Measurements from ENCODE around the gene PDE4D.
"Not testable (repeated sequence)": the region's sequence is repeated elsewhere in the genome, so short reads cannot be mapped to it uniquely, and the experiment has no call there.

PDE4D gene

DNA sequence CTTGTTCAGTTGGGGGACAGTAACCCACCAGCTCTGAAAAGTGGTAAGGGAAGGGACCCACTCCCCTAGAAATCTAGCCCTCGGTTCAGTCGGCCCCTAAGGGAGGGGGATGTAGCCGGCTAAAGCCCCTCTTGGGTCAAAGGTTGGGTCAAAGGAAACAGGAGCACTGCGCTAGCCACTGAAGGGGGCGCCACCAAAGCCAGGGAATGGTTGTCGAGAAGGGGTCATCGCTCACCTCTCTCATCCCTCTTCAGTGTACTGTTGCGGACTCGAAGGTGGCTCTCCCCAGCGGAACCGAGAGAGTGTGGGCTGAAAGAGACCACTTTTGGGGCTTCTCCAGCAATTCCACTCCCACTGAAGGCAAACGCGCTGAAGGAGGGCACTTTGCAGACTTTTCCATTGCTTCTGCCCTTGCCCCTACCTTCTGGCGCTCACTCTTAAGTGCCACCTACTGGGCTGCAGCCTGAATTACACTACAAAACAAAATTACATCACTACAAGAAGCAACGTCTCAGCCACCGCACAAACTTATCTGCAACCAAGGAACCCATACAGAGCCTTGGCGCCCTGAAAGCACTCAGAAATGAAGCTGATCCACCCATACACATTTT is 396.9 kb downstream of the PDE4D start:
- DNase-seq: no peak

DNA sequence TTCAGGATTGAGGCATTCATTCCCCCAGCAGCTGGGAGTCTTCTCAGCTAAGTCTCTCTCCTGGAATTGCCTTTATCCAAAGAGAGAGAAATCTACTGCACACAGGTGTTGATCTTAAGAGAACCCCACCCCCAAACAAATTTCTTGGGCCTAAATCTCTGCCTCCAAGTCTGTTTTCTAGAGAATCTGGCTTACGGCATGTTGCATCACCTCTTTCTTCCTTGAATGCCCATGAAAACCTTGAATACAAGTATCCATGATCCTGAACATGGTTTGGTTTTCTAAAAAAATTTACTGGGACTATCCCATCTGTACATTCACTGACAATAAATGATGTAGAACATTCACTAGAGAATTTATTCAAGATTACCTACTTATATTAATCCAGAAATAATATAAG is 401.6 kb downstream of the PDE4D start:
- DNase-seq: no peak

DNA sequence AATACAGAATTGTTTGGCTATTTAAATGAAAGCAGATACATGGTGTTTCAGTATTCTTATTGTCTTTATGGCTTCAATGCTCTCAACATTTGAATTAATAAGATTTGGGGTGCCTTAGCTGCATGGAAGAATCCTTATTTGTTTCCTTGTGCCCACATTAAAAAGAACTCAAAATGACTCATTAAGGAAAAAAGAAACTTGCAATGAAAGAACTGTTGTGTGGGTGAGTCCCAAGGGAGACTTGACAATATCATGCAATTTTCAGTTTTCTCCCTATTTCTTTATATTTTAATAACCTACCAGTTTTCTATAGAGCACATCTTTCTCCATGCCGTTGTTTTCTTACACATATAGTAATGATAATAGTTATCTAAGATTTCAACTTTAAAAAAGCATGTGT is 404.0 kb downstream of the PDE4D start:
- no peak for DNase-seq

DNA sequence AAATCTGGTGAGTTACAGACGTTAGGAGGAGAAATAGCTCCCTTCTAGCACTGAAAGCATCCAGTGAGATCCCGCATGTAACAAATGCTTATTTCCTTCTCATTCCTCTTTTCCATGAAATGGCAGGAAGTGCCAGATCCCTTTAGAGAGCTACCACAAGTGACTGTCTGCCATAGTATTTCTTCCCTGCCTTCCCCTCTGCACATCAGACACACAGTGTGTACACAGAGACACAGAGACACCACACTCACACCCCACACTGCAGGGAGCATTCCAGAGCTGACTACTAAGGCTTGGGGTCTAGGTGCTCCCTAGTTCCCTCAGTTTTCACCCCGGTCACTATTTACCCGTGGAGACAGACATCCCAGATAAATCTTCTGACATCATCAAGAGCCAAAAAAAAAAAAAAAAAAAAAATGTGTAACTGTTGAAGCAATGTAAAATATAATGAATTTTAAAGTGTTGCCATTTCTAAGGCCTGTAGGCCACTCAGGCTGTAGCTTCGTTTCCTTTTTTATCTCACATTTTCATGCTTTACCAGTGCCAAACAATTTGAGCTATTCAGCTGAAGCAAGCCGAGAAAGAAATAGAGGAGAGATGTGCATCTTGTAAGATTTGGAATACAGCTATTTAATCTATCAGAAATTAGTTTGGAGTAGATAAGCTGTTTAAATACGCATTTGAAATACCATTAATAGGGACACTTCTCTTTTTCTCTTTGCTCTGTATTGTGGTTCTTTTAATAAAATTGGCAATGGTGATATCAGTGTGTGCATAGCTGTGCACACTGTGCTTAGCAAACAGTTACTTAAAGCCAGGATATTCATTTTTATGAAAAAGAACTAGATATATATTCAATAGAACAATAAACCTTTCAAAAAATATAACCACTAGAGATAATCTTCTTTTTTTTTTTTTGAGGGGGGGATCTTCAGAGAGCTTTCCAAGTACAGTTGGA is 405.5 kb downstream of the PDE4D start:
- no peak for DNase-seq

DNA sequence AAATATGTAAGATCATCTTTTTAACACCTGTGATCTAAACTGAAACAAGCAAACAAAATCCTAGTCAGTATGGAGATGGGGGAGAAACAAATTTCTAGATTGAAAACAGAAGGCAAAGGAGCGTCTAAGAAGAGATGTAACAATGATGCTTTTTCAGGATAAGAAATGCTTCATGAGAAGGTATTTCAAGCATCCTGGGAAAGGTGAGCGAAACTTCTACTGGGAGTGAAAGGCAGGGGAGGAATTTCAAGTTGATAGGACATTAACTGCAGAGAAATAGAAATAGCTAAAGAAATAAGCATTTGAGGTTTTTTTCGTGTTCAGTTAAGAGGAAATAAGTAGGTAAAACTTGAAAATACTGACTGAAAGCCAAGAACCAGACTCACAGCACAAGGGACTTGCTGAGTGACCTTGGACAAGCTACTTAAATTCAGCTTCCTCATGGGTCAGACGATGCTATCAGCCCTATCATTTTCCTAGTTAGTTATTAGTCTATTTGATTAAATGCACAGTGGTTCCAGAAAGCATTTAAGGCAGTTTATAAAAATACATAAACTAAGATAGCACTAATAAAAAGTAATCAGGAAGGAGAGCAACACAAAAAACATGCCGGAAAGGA is 406.3 kb downstream of the PDE4D start:
- DNase-seq: no peak

DNA sequence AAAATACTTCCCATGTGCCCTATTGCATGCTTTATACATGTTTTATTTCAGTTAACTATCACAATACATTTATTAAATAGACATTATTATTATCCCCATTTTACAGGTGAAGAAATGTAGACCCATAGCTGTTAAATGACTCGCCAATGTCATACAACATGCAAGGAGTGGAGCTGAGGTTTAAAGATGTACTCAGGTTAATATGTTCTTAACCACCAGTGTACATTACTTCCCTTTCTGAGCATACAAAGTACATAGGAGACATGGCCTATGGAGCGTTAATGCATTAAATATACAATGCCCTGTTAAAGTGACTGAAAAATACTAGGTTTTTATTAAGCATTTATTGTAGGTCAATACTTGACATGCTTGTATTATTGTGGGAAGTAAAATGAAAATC is 407.0 kb downstream of the PDE4D start:
- no peak for DNase-seq

DNA sequence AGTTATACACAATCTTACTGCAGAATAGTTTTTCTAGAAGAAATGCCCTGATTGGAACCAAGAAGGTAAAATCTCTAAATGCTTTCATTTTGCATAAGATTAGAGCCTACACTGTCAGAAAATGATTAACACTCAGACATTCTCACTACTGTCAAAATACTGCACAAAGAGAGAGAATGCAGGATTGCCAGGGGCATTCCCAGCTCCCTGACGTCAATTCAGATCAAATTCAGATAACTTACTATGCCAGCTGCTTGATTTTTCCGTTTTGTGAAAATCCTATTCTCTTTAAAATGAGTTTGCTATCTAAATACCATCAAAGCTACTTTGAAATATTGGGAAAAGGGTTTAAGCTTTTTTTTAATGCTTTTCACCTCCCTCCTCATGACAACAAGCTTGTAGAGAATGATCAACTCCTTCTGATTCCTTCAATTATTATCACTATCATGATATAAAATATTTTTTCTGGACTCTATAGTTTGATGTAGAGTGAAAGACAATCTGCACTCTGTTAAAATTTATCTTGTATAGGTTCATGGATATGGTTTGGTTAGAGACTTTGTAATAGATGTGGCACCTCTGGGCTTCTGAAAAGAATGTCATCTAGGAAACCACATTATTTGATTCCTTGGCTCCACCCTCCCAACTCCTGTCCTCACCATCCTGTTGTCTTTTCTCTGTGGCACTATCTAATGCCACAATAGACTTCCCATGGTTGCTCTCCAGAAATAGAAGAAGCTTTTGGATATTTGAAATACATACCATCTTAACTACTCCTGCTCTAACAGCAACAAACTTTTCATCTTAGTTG is 407.7 kb downstream of the PDE4D start:
- DNase-seq: no peak

DNA sequence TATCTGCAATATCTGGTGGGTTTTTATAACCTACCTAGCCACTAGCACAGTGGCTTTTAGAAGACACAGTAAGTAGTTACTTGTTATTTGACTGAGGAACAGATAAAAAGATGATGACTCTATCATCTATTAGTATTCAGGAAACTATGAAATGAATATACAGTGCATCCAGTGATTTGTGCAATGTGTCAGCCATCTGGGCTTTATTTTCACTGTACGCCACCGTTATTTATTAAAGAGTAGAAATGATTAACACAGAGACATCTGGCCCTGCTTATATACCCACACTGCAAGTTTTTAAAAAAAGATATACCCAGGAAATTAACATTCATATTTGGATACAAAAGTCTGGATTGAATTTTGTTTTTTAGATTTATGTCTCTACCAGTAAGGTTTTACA is 408.4 kb downstream of the PDE4D start:
- DNase-seq: no peak

DNA sequence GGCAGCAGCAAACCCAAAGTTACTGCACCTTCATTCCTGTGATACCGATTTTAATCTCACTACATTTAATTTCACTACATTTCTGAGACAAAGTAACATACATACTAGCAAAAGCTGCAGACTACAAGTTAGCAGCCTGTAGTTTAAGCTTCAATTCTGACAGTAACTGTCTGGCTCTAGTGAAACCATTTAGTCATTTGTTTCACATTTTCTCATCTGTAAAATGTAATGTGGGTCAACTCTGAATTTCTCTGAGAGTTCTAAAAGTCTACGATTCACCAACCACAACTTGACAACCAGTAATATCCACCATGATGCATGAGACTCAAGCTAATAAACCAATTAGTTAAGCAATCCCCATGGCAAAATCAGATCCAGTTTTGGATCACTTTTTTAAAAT is 408.9 kb downstream of the PDE4D start:
- DNase-seq: no peak

DNA sequence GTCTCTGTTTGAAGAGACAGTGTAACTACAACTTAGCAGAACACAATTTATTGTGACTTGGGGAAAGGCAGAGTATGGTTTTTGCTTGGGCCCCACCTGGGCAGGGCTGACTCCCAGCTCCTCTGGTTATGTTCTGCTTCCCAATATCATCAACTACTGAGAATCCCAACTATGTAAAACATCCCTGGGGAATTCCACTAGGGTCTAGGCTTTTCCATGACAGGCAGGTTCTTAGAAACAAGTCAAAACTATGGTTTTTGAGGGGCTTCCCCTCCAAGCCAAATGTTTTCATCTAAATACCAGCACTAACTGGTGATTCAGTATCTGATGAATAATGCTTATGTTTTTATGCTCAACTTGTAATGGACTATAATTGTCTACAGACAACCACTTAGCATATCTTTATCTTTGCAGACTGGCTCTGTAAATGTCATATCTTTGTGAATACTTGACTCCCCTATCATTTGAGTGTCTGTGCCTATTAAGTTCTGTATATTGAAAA is 409.5 kb downstream of the PDE4D start:
- no peak for DNase-seq

DNA sequence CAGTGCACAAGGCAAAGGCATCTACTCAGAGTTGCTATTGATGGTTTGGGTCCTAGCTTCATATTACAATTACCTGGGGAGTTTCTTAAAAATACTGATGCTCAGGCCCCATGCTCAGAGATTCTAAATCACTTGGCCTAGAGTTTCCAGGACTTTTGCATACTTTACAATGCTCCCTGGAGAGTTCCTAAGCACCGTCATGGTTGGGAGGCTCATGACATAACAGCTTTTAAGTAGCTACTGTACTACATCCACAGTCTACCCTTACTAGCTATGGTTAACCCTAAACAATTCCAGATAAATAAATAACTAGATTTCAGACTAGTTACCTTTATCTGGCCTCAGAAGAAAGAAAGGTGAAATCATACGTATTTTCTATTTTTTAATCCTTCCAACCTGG is 414.4 kb downstream of the PDE4D start:
- DNase-seq: no peak

DNA sequence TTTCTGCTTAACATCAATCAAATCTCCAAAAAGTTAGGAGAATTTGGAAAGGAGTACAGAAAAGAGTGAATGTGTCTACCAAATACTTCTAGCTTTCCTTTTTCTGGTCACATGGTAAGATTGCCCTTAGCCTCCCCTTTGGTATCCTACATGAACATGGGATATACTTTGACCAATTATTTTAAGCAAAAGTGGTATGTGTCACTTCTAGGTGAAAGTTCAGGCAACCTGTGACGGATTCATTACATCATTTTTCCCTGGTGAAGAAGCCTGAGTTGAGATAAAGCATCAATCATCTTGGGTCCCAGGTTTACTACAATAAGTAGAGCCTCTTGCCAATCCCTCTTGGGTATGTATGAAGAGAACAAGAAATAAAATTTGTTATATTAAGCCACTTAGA is 419.2 kb downstream of the PDE4D start:
- DNase-seq: no peak

DNA sequence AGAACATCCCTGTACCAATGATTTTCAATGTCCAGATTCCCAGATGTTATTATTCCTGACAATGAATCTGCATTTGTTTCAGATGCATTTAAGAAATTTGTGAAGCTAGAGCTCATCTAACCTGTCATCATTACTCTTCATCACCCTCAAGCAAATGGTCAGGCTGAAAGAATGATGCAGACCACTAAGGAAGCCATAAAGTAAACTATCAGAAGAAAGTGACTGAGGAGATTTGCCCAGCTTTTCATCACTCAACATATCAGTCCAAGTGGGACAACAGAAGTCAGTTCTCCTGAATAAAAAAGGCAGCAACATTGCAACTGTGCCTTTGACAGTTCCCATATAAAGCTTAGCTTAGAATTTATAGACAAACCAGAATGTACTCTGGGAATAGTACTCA is 419.9 kb downstream of the PDE4D start:
- no peak for DNase-seq

DNA sequence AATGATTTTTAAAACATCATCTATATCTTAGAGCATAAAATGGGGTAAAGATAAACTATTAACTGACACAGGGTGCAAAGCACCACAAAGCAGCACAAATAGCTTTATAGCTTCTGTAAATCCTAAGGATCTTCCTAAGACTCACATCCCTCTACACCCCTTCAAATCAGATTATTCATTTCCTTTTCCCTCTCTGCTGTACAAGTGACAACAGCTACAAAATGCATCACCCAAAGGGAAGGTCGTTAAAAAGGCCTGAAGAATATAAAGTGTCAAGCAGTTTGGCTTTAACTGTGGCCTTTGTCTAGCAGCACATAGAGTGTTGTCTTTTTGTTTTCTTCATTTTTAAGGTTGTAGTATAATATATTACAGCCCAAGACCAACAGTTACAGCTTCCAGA is 422.1 kb downstream of the PDE4D start:
- no peak for DNase-seq

DNA sequence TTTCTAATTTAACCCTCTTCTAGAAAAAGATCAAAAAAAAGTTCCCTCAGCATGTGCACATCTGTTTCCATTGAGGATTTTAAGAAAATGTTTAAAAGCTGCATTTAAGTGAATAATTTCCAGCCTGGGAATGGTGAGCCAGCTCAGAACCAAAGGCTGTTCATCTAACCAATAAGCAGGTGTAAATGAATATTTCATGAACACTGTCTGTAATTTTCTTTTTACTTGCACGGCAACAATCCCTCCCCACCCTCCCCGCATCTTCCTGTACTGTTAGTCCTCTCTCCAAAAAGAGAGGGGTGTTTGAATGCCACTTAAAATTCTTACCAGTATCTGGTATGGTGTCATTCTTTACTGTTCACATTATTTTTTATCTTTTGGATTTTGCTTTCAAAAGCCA is 425.6 kb downstream of the PDE4D start:
- DNase-seq: no peak

DNA sequence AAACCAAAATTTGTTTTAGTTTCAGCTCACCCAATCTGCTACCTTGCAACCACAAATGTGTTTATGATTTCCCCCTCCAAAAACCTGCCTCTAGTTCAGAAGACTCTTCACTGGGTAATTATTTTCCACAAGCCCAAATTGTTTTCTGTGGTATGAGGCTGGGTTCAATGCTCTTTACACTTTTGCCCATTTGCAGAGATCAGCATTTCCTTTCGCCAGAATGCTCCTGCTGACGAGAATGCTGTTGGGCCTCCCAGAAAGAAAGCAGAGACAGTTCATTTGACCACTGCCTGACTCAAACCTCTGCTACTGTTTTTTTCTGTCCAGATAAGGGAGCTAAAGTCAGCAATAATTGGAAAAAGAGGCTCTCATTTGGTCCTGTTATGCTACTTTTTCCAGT is 427.3 kb downstream of the PDE4D start:
- DNase-seq: no peak

DNA sequence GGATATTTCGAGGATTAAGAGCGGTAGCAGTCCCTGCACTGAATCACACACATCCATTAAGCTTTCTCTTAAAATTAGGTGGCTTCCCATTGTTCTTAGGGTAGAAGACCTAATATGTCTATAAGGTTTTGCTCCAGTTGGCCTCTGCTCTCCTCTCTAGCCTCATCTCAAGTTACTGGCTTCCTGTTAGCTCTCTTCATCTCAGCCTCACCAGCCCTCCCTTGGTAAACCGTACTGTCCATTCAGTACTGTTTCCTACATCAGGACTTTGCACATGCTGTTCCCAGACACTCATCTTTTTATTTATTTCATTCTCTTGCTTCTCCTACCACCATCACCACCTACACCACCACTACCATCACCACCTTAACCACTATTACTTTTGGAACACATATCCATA is 428.6 kb downstream of the PDE4D start:
- no peak for DNase-seq

DNA sequence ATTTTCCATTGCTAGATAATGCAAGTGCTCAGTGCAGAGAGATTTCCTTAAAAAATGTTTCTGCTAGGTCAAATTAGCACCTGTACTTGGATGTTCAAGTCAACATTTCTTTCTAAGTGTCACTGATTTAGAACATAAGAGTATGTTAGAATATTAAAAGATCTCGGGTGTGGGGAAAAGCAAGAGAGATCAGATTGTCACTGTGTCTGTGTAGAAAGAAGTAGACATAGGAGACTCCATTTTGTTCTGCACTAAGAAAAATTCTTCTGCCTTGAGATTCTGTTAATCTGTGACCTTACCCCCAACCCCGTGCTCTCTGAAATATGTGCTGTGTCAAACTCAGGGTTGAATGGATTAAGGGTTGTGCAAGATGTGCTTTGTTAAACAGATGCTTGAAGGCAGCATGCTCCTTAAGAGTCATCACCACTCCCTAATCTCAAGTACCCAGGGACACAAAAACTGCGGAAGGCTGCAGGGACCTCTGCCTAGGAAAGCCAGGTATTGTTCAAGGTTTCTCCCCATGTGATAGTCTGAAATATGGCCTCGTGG is 429.8 kb downstream of the PDE4D start:
- DNase-seq: not testable (repeated sequence)

DNA sequence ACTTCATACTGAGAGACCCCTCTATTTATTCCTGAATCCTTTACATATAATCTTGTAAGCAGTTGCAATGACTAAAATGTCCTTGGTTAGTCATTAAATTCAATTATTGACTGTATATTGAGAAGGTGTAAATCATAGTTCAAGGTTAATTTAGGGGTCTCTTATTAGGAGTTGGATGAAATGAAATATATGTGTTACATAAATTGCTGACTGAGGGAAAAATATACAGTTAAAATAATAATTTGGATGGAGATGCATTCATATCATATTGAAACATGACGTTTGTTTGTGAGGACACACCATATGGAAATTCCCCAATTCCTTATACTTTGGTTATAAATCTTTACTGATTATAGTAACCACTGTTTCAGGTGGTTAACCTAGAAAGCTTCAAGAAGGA is 430.6 kb downstream of the PDE4D start:
- no peak for DNase-seq

DNA sequence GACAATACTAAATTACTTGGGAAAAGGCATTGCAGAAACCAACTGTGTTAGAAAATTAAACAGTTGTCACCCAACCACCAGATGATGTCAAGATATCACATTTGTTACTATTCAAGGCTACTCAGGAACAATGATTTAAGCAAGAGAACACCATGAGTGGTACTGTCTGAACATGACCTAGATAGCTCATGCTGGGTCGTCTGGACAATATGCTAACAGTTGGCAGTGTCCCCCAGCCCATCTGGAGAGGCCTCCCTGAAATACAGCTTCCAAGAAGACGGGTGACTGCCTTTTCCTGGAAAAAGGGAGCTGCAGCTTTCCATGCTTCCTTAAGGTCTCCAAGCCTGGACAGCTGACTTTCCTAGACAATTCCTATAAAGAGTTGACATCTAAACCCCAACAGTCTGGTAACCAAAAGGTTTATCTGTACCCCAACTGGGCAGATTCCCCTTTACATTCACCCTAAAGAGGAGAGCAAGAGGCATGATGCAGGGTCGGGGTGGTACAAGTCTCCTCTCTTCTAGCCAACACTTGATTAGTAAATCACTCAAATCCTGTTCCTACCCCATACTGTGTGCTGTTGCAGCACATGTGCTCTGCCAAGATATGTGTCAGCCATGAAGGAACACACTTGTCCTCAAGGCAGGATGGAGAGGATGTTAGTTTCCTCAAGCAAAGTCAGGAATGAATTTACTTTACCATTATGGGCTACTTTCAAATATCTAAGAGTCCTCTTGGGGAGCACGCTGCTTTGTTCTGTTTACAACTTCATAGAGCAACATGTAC is 433.0 kb downstream of the PDE4D start:
- DNase-seq: no peak

DNA sequence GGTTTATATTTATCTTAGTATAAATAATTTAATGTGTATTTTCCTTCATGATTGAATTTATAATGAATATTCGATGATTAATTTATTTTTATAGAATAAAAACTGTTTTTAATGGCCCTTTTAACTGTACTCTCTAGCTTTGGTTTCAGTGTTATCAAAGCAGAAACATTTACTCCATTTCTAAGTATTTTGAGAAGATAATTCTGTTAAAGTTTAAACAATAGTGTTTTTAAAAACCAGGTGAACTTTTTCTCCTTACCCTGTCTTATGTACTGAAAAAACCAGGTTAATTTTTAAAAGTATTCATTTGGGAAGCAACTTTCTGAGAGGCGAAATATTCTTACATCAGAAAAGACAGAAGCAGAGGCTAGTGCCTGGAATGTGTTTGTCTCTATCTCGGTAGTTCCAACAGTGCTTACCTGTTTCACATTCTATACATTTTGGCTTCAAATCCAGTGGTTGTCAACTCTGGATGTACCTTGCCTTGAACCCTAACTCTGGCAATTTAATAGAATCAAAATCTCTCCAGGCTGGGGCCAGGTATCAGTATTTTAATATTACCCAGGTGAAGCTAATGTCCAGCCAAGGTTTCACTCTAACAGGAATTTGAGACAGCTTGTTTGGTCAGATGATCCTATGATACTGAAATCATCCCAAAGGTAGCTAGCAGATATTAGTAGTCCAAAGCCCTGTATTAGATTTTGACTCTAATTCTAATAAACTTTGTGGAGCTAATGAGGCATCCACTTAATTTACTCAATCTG is 434.4 kb downstream of the PDE4D start:
- no peak for DNase-seq
